Osteoblast (primary cell): ENCODE results near the gene ZNF784. TPM values are rescaled to one million over a fixed set of nuclear protein-coding genes. Genes with fewer than 3 reads are reported as not detected.

Source experiments
- DNase-seq: peaks from one replicate; pipeline ENCODE4 v3.0.0; 2011; ENCODE audit warnings: low spot score, mixed read lengths; ENCODE audit not compliant: insufficient read length; ENCODE audit errors: missing footprints
- H2AFZ ChIP-seq: 2 replicates; pipeline ENCODE4 v1.6.0; 2011; ENCODE audit warnings: mild to moderate bottlenecking, low read length
- H3K27ac ChIP-seq: 2 replicates; pipeline ENCODE4 v1.5.1; 2011; ENCODE audit warnings: mild to moderate bottlenecking, low read depth, low read length, moderate library complexity
- H3K27me3 ChIP-seq: 2 replicates; pipeline ENCODE4 v1.6.0; 2012; ENCODE audit warnings: mild to moderate bottlenecking, control low read depth, inconsistent platforms, low read length, moderate library complexity; ENCODE audit not compliant: insufficient read depth
- H3K36me3 ChIP-seq: 2 replicates; pipeline ENCODE4 v1.5.1; 2011; ENCODE audit warnings: mild to moderate bottlenecking, low read length, control low read depth, moderate library complexity; ENCODE audit not compliant: insufficient read depth
- H3K4me1 ChIP-seq: 2 replicates; pipeline ENCODE4 v1.5.1; 2011; ENCODE audit warnings: mild to moderate bottlenecking, low read length, control low read depth, moderate library complexity; ENCODE audit not compliant: insufficient read depth
- H3K4me2 ChIP-seq: 2 replicates; pipeline ENCODE4 v1.6.0; 2011; ENCODE audit warnings: mild to moderate bottlenecking, low read length; ENCODE audit not compliant: insufficient read depth
- H3K4me3 ChIP-seq: fragments of 200-600 bp; sonication (generic); 3 replicates; pipeline ENCODE4 v1.5.1; 2012; ENCODE audit warnings: mild to moderate bottlenecking, low read length, inconsistent platforms; ENCODE audit not compliant: insufficient read depth
- H3K79me2 ChIP-seq: 2 replicates; pipeline ENCODE4 v1.6.0; 2012; ENCODE audit warnings: mild to moderate bottlenecking, low read length, control low read depth, inconsistent platforms; ENCODE audit not compliant: insufficient read depth
- H3K9me3 ChIP-seq: 2 replicates; pipeline ENCODE4 v1.5.1; 2011; ENCODE audit warnings: low read depth, low read length, control low read depth
- H4K20me1 ChIP-seq: 2 replicates; pipeline ENCODE4 v1.6.0; 2012; ENCODE audit warnings: mild to moderate bottlenecking, low read length, control low read depth; ENCODE audit not compliant: insufficient read depth
- total RNA-seq: library from RNA; depleted of rRNA; stranded (reverse); fragments of >200 nt; gene quantifications from 2 replicates; pipeline ENCODE4 v1.2.3, GENCODE V29; 2012
- TF ChIP-seq, protein P1 (sequence below): IDR thresholded peaks from 2 replicates; pipeline ENCODE4 v1.5.1; 2011; ENCODE audit warnings: mild to moderate bottlenecking, low read depth, low read length, moderate library complexity; ENCODE audit errors: extremely low read depth

Gene ZNF784
- total RNA-seq, 1 donor = 8.7 TPM

DNA sequence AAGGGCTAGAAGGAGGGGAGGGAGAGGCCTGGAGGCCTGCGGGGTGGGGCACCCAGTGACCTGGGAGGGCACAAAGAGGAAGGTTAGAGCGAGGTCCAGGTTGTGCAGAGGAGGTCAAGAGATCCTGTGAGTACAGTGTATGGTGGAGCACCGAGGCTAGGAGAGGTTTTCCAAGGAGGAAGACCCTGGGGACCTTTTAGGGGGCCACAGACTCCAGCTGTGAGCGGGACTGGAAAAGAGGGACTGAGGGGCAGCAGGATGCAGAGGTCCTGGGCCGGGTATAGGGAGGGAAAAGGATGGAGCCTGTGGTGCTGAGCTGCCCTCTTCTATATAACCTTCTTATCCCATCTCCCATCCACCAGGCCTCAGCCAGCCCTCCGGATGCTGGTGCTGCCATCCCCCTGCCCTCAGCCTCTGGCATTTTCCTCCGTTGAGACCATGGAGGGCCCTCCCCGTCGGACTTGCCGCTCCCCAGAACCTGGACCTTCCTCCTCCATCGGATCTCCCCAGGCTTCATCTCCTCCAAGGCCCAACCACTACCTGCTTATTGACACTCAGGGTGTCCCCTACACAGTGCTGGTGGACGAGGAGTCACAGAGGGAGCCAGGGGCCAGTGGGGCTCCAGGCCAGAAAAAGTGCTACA lies 19.9 kb upstream of the ZNF784 start:
- peaks cover 36% of the 10 kb centered on the region for H3K4me1 ChIP-seq

DNA sequence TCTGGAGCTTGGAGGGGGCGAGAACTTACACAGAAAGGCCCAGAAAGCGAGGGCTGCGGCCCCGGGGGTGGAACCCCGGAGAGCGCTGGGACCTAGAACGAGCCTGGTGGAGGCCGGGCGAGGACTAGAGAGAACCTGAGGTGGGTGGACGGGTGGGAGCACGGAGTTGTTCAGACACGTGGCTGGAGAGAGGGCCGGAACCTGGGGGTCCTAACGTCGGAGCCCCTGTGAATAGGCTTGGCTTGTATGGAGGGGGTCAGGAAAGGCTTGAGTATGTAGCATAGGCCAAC lies 19.5 kb upstream of the ZNF784 start:
- Histone ChIP-seq H3K79me2 (peaks cover 38% of the 10 kb centered on the region), H3K36me3 (peaks cover 15% of the 10 kb centered on the region), H4K20me1 (no peaks in the 10 kb centered on the region), H3K27me3 (no peaks in the 10 kb centered on the region), H3K4me2 (peak overlapping the region; percentile 98), H3K4me3 (peak overlapping the region; percentile 85), H3K4me1 (peaks cover 36% of the 10 kb centered on the region), H3K27ac (peak overlapping the region; percentile 72), H2AFZ (no peak overlapping the region), H3K9me3 (no peaks in the 10 kb centered on the region)
- TF ChIP-seq, protein P1, sequence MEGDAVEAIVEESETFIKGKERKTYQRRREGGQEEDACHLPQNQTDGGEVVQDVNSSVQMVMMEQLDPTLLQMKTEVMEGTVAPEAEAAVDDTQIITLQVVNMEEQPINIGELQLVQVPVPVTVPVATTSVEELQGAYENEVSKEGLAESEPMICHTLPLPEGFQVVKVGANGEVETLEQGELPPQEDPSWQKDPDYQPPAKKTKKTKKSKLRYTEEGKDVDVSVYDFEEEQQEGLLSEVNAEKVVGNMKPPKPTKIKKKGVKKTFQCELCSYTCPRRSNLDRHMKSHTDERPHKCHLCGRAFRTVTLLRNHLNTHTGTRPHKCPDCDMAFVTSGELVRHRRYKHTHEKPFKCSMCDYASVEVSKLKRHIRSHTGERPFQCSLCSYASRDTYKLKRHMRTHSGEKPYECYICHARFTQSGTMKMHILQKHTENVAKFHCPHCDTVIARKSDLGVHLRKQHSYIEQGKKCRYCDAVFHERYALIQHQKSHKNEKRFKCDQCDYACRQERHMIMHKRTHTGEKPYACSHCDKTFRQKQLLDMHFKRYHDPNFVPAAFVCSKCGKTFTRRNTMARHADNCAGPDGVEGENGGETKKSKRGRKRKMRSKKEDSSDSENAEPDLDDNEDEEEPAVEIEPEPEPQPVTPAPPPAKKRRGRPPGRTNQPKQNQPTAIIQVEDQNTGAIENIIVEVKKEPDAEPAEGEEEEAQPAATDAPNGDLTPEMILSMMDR = no peak
- peak; percentile 93 for DNase-seq

More for the DNA sequence above, 19.9 kb upstream of the ZNF784 start:
- Histone ChIP-seq H3K36me3 (peaks cover 15% of the 10 kb centered on the region), H3K27ac (peak overlapping the region; percentile 72), H4K20me1 (no peaks in the 10 kb centered on the region), H3K27me3 (no peaks in the 10 kb centered on the region), H3K79me2 (peaks cover 34% of the 10 kb centered on the region), H3K4me3 (peak overlapping the region; percentile 85), H3K9me3 (no peaks in the 10 kb centered on the region), H3K4me2 (peak overlapping the region; percentile 98), H2AFZ (no peak overlapping the region)
- peak; percentile 89 for DNase-seq
- TF ChIP-seq, protein P1 = no peak

DNA sequence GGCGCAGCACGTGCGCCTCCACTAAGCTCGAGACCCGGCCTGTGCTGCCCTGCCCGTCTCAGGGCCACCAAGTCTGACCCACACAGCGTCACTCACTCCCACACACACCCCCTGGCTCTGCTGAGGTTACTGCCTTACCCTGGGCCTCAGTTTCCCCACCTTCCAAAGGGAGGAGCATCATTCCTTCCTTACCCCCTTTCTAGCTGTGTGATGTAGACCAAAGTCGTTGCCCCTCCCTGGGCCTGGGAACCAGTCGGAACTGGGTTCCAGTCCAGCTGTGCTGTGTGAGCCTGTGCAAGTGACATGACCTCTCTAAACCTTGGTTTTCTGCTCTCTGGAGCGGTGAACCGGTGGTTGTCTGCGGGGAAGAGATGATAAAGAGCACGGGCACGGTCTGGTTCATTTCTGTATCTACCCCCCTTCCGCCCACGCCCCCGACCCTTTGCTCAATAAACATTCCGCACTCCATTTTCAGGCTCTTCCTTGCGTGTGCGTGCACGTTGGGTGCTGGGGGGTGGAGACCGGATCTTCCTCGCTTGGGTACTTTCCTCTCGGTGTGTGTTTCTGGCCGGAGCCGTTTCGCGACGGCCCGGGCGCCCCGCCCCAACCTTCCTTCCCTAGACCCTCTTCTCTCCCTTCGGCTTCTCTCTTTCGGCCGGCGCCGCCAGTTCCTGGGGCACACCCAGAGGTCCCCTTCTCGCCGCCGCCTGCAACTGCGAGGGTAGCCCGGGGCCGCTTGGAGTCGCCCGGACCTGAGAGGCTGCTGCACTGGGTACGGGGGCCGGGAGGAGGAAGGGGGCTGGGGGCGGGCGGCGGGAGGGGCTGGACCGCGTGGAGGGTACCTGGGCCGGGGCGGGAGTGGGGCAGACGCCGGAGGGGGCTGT lies 18.9 kb upstream of the ZNF784 start, which contains the start of gene ZNF581:
Gene ZNF581 (plus strand): TSS at position 647 of the 884 bp plus-strand sequence. CDS start 923 bp downstream, outside the sequence.
- Histone ChIP-seq H2AFZ (peak within 1 kb of the TSS; percentile 59), H3K4me1 (peaks cover 32% of the 10 kb centered on the region), H4K20me1 (no peaks in the 10 kb centered on the region), H3K79me2 (peaks cover 42% of the 10 kb centered on the region), H3K36me3 (peaks cover 15% of the 10 kb centered on the region), H3K9me3 (no peaks in the 10 kb centered on the region), H3K27me3 (no peaks in the 10 kb centered on the region), H3K27ac (peak within 1 kb of the TSS; percentile 72), H3K4me3 (peak within 1 kb of the TSS; percentile 85), H3K4me2 (peak within 1 kb of the TSS; percentile 98)
- TF ChIP-seq, protein P1 = no peak
- peak; percentile 99 for DNase-seq
